GM12801 (cell line): Measurements from ENCODE around the gene POC1B.

Experiments used
- CTCF ChIP-seq: IDR thresholded peaks from one replicate; pipeline ENCODE4 v1.5.1; 2011; ENCODE audit warnings: control low read depth; ENCODE audit not compliant: insufficient read length; ENCODE audit errors: extremely low read depth

Gene POC1B

GRCh38 chr12:89546151-89546550 lies 20.3 kb upstream of the POC1B start:
- TF ChIP-seq CTCF = no peak

- no peak for TF ChIP-seq CTCF
Observed at GRCh38 chr12:89544681-89545184, 18.9 kb upstream of the POC1B start.

DNA sequence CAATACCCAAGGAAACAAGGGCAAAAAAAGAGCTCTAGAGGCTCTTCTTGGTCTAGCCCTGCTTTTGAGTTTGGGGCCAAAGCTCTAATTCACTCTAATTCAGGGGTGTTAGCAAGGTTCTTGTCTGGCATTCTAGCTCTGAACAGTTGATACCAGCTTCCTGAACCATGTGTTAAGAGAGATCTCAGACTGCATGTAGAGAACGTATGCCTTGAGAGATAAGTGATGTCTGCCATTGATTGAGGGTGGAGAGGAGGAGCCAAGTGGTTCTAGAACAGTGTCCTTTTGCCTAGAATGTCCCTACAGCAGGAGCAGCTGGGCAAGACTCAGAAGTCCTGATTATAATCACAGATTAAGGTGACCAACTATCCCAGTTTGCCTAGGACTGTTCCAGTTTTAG lies 18.2 kb upstream of the POC1B start:
- TF ChIP-seq CTCF = no peak

DNA sequence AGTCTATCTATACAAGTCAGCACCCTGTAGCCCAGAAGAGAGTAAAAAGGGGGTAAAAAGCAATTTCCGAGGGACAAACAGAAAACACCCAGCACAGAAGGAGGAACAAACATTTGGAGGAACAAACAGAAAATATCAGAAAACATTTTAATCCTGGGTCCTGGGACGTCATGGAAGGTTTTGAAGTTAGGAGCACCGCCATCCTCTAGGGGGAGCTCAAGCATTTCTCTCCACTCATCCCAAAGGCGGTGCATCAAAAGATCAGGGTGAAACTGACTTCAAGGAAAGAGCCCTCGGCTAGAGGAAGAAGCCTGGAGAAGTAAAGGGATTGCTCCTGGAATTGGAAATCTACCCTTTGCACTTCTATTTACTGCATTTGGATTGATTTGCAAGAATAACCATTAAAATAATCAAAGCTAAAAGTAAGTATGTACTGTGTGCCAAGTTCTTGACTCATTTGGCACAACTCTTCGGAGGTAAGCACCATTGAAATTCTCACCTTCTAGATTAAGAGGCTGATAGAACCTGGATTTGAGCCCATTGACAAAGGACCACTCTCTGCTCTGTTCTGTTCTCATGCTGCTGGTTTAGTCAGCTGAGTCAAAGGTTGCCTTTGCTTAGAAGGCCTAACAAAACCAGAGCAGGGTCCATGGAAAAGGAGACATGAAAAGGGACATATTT lies 17.2 kb upstream of the POC1B start:
- no peak for TF ChIP-seq CTCF

DNA sequence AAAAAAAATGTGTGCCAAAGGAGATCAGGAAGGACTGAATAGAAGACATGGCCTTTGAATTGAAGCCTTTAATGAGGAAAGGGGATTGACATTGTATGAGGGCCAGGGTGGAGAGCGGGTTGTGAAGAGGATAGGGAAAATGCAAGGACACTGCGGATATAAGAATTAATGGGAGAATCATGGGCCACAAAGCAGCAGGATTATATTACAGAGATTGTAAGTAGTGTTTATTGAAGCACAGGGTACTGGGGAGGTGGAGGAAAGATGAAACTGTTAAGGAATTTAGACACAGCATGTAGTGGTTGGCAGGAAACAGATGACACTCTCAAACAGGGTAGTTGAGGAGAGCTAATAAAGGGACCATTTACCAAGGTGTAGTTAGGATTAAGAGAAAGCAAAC lies 16.4 kb upstream of the POC1B start:
- no peak for TF ChIP-seq CTCF

GRCh38 chr12:89540586-89540985 lies 14.7 kb upstream of the POC1B start:
- TF ChIP-seq CTCF = no peak

- TF ChIP-seq CTCF = no peak
Observed at GRCh38 chr12:89539426-89540223, 13.8 kb upstream of the POC1B start.
